GM13976 (cell line): ENCODE results near the gene ALOX15B.

Experiments
- DNase-seq: peaks from one replicate; pipeline ENCODE4 v3.0.0; 2012; ENCODE audit warnings: low spot score
- in situ Hi-C: fragments of 300-500 bp; cut with MboI; formaldehyde crosslinking; loops from one replicate; pipeline ENCODE4 v1.12.0; 2022; ENCODE audit warnings: low sequenced_read_pairs, mixed read lengths, inconsistent platforms; ENCODE audit not compliant: unreplicated experiment
- TF ChIP-seq, protein P1 (sequence below): IDR thresholded peaks from 2 replicates; pipeline ENCODE4 v1.5.1; 2012; ENCODE audit warnings: borderline replicate concordance, mild to moderate bottlenecking; ENCODE audit not compliant: insufficient read depth; ENCODE audit errors: extremely low read depth, missing control alignments, control extremely low read depth

Gene ALOX15B

DNA sequence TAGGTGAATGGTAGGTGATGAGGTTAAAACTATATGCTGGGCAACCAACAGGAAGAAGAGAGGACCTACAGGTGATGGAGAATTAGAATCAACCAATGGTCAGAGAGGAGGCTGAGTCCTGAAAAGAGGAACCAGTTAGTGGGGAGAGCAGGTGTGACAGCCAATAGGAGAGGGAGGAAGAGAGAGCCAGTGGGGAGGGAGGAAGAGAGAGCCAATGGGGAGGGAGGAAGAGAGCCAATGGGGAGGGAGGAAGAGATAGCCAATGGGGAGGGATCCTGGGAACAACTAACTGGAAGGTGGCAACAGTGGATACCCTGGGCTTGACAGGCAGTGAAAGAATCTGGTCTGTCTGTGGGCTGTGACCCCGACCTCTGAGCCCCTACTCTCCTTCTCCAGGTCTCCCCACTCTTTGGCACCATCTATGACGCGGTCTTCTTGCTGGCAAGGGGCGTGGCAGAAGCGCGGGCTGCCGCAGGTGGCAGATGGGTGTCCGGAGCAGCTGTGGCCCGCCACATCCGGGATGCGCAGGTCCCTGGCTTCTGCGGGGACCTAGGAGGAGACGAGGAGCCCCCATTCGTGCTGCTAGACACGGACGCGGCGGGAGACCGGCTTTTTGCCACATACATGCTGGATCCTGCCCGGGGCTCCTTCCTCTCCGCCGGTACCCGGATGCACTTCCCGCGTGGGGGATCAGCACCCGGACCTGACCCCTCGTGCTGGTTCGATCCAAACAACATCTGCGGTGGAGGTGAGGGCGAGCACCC, 32.7 kb upstream of the ALOX15B start:
- peak; percentile 79 for DNase-seq
- in situ Hi-C loops = no loop called here
- TF ChIP-seq, protein P1, sequence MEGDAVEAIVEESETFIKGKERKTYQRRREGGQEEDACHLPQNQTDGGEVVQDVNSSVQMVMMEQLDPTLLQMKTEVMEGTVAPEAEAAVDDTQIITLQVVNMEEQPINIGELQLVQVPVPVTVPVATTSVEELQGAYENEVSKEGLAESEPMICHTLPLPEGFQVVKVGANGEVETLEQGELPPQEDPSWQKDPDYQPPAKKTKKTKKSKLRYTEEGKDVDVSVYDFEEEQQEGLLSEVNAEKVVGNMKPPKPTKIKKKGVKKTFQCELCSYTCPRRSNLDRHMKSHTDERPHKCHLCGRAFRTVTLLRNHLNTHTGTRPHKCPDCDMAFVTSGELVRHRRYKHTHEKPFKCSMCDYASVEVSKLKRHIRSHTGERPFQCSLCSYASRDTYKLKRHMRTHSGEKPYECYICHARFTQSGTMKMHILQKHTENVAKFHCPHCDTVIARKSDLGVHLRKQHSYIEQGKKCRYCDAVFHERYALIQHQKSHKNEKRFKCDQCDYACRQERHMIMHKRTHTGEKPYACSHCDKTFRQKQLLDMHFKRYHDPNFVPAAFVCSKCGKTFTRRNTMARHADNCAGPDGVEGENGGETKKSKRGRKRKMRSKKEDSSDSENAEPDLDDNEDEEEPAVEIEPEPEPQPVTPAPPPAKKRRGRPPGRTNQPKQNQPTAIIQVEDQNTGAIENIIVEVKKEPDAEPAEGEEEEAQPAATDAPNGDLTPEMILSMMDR = no peak

DNA sequence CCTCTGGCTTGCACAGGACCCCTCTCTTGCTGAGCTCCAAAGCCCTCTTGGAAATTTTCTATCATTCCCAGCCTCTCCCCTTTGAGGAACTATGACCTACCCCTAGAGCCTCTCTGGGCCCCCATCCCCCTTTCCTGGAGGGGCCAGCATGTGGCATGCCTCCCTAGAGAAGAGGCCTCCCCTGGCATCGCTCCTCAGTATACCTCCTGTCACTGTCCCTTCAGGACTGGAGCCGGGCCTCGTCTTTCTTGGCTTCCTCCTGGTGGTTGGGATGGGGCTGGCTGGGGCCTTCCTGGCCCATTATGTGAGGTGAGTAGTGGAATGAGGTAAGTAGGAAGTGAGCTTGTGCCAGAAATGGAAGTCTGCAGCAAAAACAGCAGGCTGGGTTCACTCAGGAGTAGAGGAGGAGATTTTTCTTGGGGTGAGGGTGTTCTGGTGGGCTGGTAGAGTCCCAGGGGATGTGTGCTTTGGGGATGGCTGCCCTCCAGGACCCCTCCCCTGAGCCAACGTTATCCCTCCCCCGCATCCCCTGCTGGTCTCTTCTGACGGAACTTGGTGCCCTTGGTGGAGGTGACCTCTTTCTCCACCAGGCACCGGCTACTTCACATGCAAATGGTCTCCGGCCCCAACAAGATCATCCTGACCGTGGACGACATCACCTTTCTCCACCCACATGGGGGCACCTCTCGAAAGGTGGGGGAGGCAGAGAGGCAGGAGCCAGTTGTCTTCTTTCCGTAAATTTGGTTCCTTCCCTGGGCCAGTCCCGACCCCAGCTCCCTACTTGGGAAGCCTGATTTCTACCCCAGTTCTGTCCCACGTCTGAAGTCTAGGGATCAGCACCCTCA, 31.8 kb upstream of the ALOX15B start:
- in situ Hi-C loops = no loop called here
- DNase-seq = no peak

DNA sequence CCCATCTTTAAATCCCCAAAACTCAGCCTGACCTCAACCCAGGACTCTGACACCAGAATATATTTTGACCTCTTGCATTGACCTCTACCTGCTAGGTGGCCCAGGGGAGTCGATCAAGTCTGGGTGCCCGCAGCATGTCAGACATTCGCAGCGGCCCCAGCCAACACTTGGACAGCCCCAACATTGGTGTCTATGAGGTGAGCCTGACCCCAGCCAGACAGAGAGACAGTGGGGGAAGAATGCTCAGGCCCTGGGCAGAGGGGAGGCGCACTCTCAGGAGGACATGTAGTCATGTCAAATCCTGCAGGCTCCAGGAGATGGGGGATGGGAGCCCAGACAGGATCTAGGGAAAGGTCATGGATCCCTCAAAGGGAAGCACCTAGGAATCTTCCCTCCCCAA, 31.0 kb upstream of the ALOX15B start:
- TF ChIP-seq, protein P1 = no peak
- in situ Hi-C loops = no loop called here
- DNase-seq = no peak

More for the DNA sequence above, 31.8 kb upstream of the ALOX15B start:
- TF ChIP-seq, protein P1 = no peak

DNA sequence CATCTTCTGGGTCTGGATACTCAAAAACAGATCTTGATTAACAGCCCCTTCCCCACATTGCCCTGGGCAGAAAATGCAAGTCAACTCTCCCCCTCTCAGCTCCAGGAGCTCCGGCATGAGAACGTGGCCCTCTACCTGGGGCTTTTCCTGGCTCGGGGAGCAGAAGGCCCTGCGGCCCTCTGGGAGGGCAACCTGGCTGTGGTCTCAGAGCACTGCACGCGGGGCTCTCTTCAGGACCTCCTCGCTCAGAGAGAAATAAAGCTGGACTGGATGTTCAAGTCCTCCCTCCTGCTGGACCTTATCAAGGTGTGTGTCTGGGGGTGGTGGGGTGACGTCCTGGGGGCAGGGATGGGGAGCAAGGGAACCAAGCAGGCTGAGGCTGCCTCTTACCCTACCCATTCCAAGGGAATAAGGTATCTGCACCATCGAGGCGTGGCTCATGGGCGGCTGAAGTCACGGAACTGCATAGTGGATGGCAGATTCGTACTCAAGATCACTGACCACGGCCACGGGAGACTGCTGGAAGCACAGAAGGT, 26.7 kb upstream of the ALOX15B start:
- in situ Hi-C loops = no loop called here
- no peak for DNase-seq
- TF ChIP-seq, protein P1 = no peak

DNA sequence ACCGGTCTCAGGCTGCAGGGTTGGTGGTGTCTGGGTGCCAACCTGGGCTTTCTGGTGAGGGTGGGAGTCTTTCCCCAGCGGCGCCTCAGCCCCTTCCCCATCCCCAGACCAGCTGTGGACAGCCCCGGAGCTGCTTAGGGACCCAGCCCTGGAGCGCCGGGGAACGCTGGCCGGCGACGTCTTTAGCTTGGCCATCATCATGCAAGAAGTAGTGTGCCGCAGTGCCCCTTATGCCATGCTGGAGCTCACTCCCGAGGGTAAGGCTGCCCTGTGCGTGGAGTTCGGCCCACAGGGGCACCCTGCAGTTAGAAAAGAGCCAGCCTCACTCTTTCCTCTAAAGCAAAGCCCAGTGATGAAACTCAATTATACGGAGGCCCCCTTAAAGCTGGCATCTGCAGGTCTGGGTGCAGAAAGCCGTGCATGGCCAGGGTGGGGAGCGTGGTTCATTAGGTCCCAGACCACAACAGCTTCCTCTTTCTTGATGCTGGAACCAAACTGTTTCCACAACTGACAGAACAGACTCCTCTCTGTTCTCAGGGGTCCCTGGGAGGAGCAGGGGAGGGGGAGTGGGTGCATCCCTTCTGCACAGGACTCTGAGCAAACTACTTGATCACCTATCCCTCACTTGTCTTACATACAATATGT, 25.7 kb upstream of the ALOX15B start:
- DNase-seq = no peak
- TF ChIP-seq, protein P1 = no peak
- in situ Hi-C loops = no loop called here
